OCI-LY1 (cell line): Measurements from ENCODE around the gene CD69.

Experiments
- H2AFZ ChIP-seq: fragments of 200-600 bp; sonication (generic), shearing (Covaris generic); 2 replicates; pipeline ENCODE4 v1.6.0; 2014; ENCODE audit warnings: antibody characterized with exemption, mild to moderate bottlenecking, low read length
- H3F3A ChIP-seq: fragments of 200-600 bp; sonication (generic), shearing (Covaris generic); 2 replicates; pipeline ENCODE4 v1.6.0; 2014; ENCODE audit warnings: mild to moderate bottlenecking, antibody characterized with exemption, low read length, moderate library complexity; ENCODE audit not compliant: insufficient read depth
- H3K27ac ChIP-seq: fragments of 200-600 bp; sonication (generic); 2 replicates; pipeline ENCODE4 v1.5.1; 2014; ENCODE audit warnings: low read length, mixed run types, mild to moderate bottlenecking, low read depth; ENCODE audit not compliant: poor library complexity, severe bottlenecking
- H3K27me3 ChIP-seq: fragments of 200-600 bp; sonication (generic); 2 replicates; pipeline ENCODE4 v1.6.0; 2014; ENCODE audit warnings: antibody characterized with exemption, mild to moderate bottlenecking, low read length, moderate library complexity; ENCODE audit not compliant: insufficient read depth
- H3K36me3 ChIP-seq: fragments of 200-600 bp; sonication (generic); 2 replicates; pipeline ENCODE4 v1.6.1; 2014; ENCODE audit warnings: mild to moderate bottlenecking, antibody characterized with exemption, low read length, moderate library complexity, mixed read lengths; ENCODE audit not compliant: insufficient read depth
- H3K4me1 ChIP-seq: fragments of 200-600 bp; sonication (generic); 2 replicates; pipeline ENCODE4 v1.5.1; 2014; ENCODE audit warnings: mild to moderate bottlenecking, low read length, moderate library complexity; ENCODE audit not compliant: insufficient read depth, severe bottlenecking
- H3K4me2 ChIP-seq: fragments of 200-600 bp; sonication (generic), shearing (Covaris generic); 2 replicates; pipeline ENCODE4 v1.6.1; 2014; ENCODE audit warnings: low read length
- H3K4me3 ChIP-seq: fragments of 200-600 bp; sonication (generic); 2 replicates; pipeline ENCODE4 v1.5.1; 2014; ENCODE audit warnings: low read length, low read depth, mild to moderate bottlenecking, mixed read lengths; ENCODE audit not compliant: poor library complexity, severe bottlenecking
- H3K79me2 ChIP-seq: fragments of 200-600 bp; shearing (Covaris generic); 2 replicates; pipeline ENCODE4 v1.6.1; 2016; ENCODE audit warnings: mixed run types, low read length, mixed read lengths; ENCODE audit not compliant: insufficient read depth
- H3K9ac ChIP-seq: fragments of 200-600 bp; sonication (generic), shearing (Covaris generic); 2 replicates; pipeline ENCODE4 v1.6.1; 2014; ENCODE audit warnings: mild to moderate bottlenecking, low read length, mixed read lengths
- H3K9me2 ChIP-seq: fragments of 200-600 bp; sonication (generic), shearing (Covaris generic); 2 replicates; pipeline ENCODE4 v1.6.1; 2014; ENCODE audit warnings: low read depth, mild to moderate bottlenecking, low read length, mixed read lengths
- H3K9me3 ChIP-seq: fragments of 200-600 bp; shearing (Covaris generic); 2 replicates; pipeline ENCODE4 v1.6.1; 2014; ENCODE audit warnings: low read length, mixed read lengths
- H4K20me1 ChIP-seq: fragments of 200-600 bp; sonication (generic), shearing (Covaris generic); 2 replicates; pipeline ENCODE4 v1.6.0; 2016; ENCODE audit warnings: mild to moderate bottlenecking, low read length; ENCODE audit not compliant: insufficient read depth
- CTCF ChIP-seq: fragments of 200-600 bp; sonication (generic), shearing (Covaris generic); IDR thresholded peaks from 2 replicates; pipeline ENCODE4 v1.5.1; 2017; ENCODE audit warnings: mild to moderate bottlenecking, antibody characterized with exemption, low read length, moderate library complexity, mixed read lengths
- EZH2 ChIP-seq: fragments of 200-600 bp; sonication (generic), shearing (Covaris generic); IDR thresholded peaks from 2 replicates; pipeline ENCODE4 v1.8.0; 2017; ENCODE audit warnings: borderline replicate concordance, mixed run types, mild to moderate bottlenecking, antibody characterized with exemption, low read length, moderate library complexity, mixed read lengths

CD69 gene

GRCh38 chr12:9762369-9762768, 1.7 kb upstream of the CD69 start:
- Histone ChIP-seq H3K4me3 (no peak overlapping the region), H3K4me2 (no peak overlapping the region), H3K27me3 (no peaks in the 10 kb centered on the region), H3K36me3 (no peaks in the 10 kb centered on the region), H3K9me3 (peaks cover 3% of the 10 kb centered on the region; the same call in 1 of the 2 replicates), H2AFZ (no peak overlapping the region), H4K20me1 (no peaks in the 10 kb centered on the region), H3K4me1 (peaks cover 80% of the 10 kb centered on the region), H3K9ac (no peak overlapping the region), H3F3A (peaks cover 3% of the 10 kb centered on the region; the same call in 1 of the 2 replicates), H3K9me2 (no peaks in the 10 kb centered on the region), H3K27ac (no peak overlapping the region), H3K79me2 (no peaks in the 10 kb centered on the region; the same call in 1 of the 2 replicates)
- no peak for TF ChIP-seq CTCF
- no peak for TF ChIP-seq EZH2

DNA sequence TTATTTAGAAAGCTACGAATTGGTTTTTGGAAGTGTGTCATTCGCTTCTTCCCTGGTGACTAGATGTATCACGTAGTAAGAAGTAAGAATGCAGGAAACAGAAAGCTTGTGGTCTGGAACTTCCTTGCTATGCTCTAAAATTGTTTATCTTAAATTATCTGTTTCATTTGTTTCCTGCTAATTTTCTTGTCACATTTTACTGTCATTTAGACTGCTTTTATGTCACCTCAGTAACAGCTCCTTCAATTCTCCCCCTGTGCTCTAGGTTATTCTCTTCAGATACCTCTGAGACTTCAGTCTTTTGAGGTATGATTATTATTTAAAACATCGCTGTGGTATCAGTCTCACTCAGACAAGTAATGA, 699 bp upstream of the CD69 start:
- H3K4me1 ChIP-seq: peaks cover 83% of the 10 kb centered on the region
- H3K4me2 ChIP-seq: peak overlapping the region; percentile 77
- peak overlapping the region; percentile 61 for H3K4me3 ChIP-seq
- H3K9ac ChIP-seq: no peak overlapping the region
- H3K27me3 ChIP-seq: no peaks in the 10 kb centered on the region
- H3F3A ChIP-seq: peaks cover 3% of the 10 kb centered on the region; the same call in 1 of the 2 replicates
- peaks cover 3% of the 10 kb centered on the region; the same call in 1 of the 2 replicates for H3K9me3 ChIP-seq
- H4K20me1 ChIP-seq: no peaks in the 10 kb centered on the region
- no peaks in the 10 kb centered on the region for H3K9me2 ChIP-seq
- no peak overlapping the region for H2AFZ ChIP-seq
- H3K27ac ChIP-seq: peak overlapping the region; percentile 43
- TF ChIP-seq CTCF (no peak), EZH2 (no peak)
- no peaks in the 10 kb centered on the region; the same call in 1 of the 2 replicates for H3K79me2 ChIP-seq
- no peaks in the 10 kb centered on the region for H3K36me3 ChIP-seq

GRCh38 chr12:9760120-9760519, 581 bp downstream of the CD69 start:
- peaks cover 78% of the 10 kb centered on the region for H3K4me1 ChIP-seq
- H3K9me3 ChIP-seq: peaks cover 3% of the 10 kb centered on the region; the same call in 1 of the 2 replicates
- no peak overlapping the region for H2AFZ ChIP-seq
- H3K9me2 ChIP-seq: no peaks in the 10 kb centered on the region
- no peaks in the 10 kb centered on the region; the same call in 1 of the 2 replicates for H3K79me2 ChIP-seq
- TF ChIP-seq EZH2 (no peak), CTCF (no peak)
- peak overlapping the region; percentile 61 for H3K4me3 ChIP-seq
- peak overlapping the region; percentile 60 for H3K9ac ChIP-seq
- no peaks in the 10 kb centered on the region for H4K20me1 ChIP-seq
- no peaks in the 10 kb centered on the region for H3K27me3 ChIP-seq
- H3F3A ChIP-seq: peaks cover 3% of the 10 kb centered on the region; the same call in 1 of the 2 replicates
- peak overlapping the region; percentile 77 for H3K4me2 ChIP-seq
- peaks cover 5% of the 10 kb centered on the region; the same call in 1 of the 2 replicates for H3K36me3 ChIP-seq
- peak overlapping the region; percentile 41 for H3K27ac ChIP-seq
